ENCODE data around the gene MRAS. TPM values are rescaled to one million over a fixed set of nuclear protein-coding genes. Genes with fewer than 3 reads are reported as not detected.

The MRAS gene
- total and polyA plus RNA-seq, 2 of the 8 experiments (the other 6 are each of a cell fraction or from before 2014, with no cell fraction given) = 10.6 to 16.2 TPM

GRCh38 chr3:138338811-138339210 lies 9.6 kb upstream of the MRAS start:
- Histone ChIP-seq H3K18ac (ENCODE audit: extremely low read depth, low read length) (0 out of 2 replicates have a peak overlapping the region, but pooled peaks have one; percentile 4), H4K91ac (replicated peaks; ENCODE audit: insufficient read length, low read length) (no peak overlapping the region), H3K27me3 (replicated peaks in 1 of 4; ENCODE audit: control insufficient read depth in 3 of 4, extremely low read depth in 1 of 4, insufficient read depth in 3 of 4, low read length in 3 of 4) (no peaks in the 10 kb centered on the region), H3K56ac (replicated peaks; ENCODE audit: insufficient read length, low read depth, low read length) (no peak overlapping the region), H2AK5ac (ENCODE audit: low read depth, low read length) (peak overlapping the region; percentile 42; the same call in 1 of the 2 replicates), H3K23ac (ENCODE audit: insufficient read length) (no peak overlapping the region), H3K79me1 (ENCODE audit: low read depth, low read length) (no peaks in the 10 kb centered on the region), H3K4me1 (replicated peaks in 1 of 4; ENCODE audit: control insufficient read depth in 3 of 4, insufficient read depth in 4 of 4, low read length in 3 of 4) (peaks cover 0 to 14% (median 3%) of the 10 kb centered on the region in 4 experiments; a peak in 4 of 7 replicates), H3K79me2 (ENCODE audit: control insufficient read depth in 1 of 2, insufficient read depth in 2 of 2, low read length in 2 of 2) (no peaks in the 10 kb centered on the region), H3K14ac (ENCODE audit: insufficient read length) (no peak overlapping the region), H3K23me2 (ENCODE audit: low read depth, low read length) (no peaks in the 10 kb centered on the region), H4K5ac (ENCODE audit: insufficient read length, low read depth, low read length) (no peak overlapping the region), H3K27ac (ENCODE audit: low read depth, low read length) (no peak overlapping the region), H3K36me3 (ENCODE audit: control insufficient read depth in 2 of 4, insufficient read depth in 4 of 4, low read length in 3 of 4) (no peaks in the 10 kb centered on the region), H2BK20ac (ENCODE audit: low read length) (peak overlapping the region; percentile 24; the same call in 1 of the 2 replicates), H2BK12ac (ENCODE audit: low read depth, low read length) (no peak overlapping the region; the same call in 1 of the 2 replicates), H3K4ac (replicated peaks; ENCODE audit: insufficient read length, low read depth, low read length) (no peak overlapping the region), H2BK15ac (ENCODE audit: low read length) (peak overlapping the region; percentile 18; the same call in 1 of the 2 replicates), H2AFZ (ENCODE audit: low read length) (no peak overlapping the region), H4K20me1 (replicated peaks in 1 of 2; ENCODE audit: control insufficient read depth in 1 of 2, insufficient read depth in 2 of 2, low read length in 2 of 2) (no peaks in the 10 kb centered on the region), H4K8ac (ENCODE audit: extremely low read depth, insufficient read depth, low read length) (no peak overlapping the region), H3K4me2 (ENCODE audit: insufficient read depth in 1 of 2, low read depth in 2 of 2, low read length in 2 of 2) (no peak overlapping the region), H3K4me3 (ENCODE audit: extremely low read depth in 1 of 4, insufficient read depth in 2 of 4, low read depth in 3 of 4, low read length in 4 of 4) (no peak overlapping the region), H3K9me3 (ENCODE audit: insufficient read depth in 2 of 2, low read depth in 1 of 2, low read length in 1 of 2) (no peaks in the 10 kb centered on the region), H2BK120ac (replicated peaks; ENCODE audit: low read depth, low read length) (no peak overlapping the region), H2BK5ac (ENCODE audit: low read depth, low read length) (no peak overlapping the region), H3K9ac (replicated peaks in 1 of 4; ENCODE audit: extremely low read depth in 1 of 4, low read depth in 3 of 4, low read length in 3 of 4) (no peak overlapping the region)
- POLR2A ChIA-PET (ENCODE audit: partially characterized antibody) = interaction anchor here (0.9 to 1.2 kb wide), 2 partner anchors 10 to 11 kb away, joined by 3 to 5 read pairs; no protein-coding TSS in a partner anchor
- DNase-seq (ENCODE audit: low read depth in 1 of 2, low spot score in 2 of 2) (no peak), FAIRE-seq (no peak)
- WGBS, 2 experiments (ENCODE audit: extremely low coverage in 1 of 2, insufficient coverage in 1 of 2, insufficient read length in 1 of 2, insufficient replicate concordance in 2 of 2, low coverage in 1 of 2, low lambda C conversion rate in 2 of 2, missing lambda C conversion rate in 1 of 2) = 88% methylated on average over 5 of the region's 5 CpGs; no CpG with 5 or more reads in 1 of the 2 experiments
- TF ChIP-seq MAFK (IDR thresholded peaks at IDR 0.05; ENCODE audit: low read depth, low read length) (no peak), EP300 (IDR thresholded peaks at IDR 0.05; ENCODE audit: borderline replicate concordance in 1 of 2, low read depth in 2 of 2, low read length in 2 of 2) (no peak), POU5F1 (IDR thresholded peaks at IDR 0.05; ENCODE audit: low read depth, low read length) (no peak), CTBP2 (IDR thresholded peaks at IDR 0.05; ENCODE audit: borderline replicate concordance, insufficient read depth, insufficient read length, low read length) (no peak), RNF2 (IDR thresholded peaks at IDR 0.05; ENCODE audit: borderline replicate concordance, low read depth, low read length, missing control alignments, poor library complexity, severe bottlenecking) (no peak), CHD2 (IDR thresholded peaks at IDR 0.05; ENCODE audit: low read length) (no peak), SP2 (IDR thresholded peaks at IDR 0.05; ENCODE audit: low read length) (no peak), SIRT6 (IDR thresholded peaks at IDR 0.05; ENCODE audit: low read length) (no peak), KDM4A (IDR thresholded peaks at IDR 0.05; ENCODE audit: low read depth, low read length, severe bottlenecking) (no peak), MAX (IDR thresholded peaks at IDR 0.05) (no peak)
- CTCF ChIA-PET (ENCODE audit: partially characterized antibody) = interaction anchor here (0.6 to 3.7 kb wide), 5 partner anchors 9 to 87 kb away, joined by 3 to 17 read pairs (median 3); no protein-coding TSS in a partner anchor
